Measurements from ENCODE around the gene RBM10. TPM values are rescaled to one million over a fixed set of nuclear protein-coding genes. Genes with fewer than 3 reads are reported as not detected.

The RBM10 gene
- total RNA-seq, 1 experiment from 2014 or later = 55.8 TPM

DNA sequence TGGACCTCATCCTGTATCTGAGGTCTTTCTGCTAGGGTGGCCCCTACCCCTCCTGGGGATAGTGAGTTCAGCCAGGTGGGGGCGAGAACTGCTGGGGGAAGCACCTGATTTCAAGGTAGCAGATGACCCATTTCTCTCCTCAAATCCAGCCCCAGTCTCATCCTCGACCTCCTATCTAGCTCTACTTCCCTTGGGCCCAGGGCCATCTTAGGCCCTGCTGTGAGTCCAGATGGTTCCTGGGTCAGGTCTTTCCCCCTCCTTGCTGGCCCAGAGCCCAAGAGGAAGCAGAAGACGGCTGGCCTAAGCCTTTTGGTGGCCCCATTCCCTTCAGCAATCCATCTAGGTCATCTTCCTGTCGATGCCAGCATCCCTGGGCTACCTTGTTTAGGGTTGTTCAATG, 76.7 kb downstream of the RBM10 start:
- Histone ChIP-seq H3T11ph (ENCODE audit: low read length) (no peak overlapping the region), H4K91ac (ENCODE audit: insufficient read length, low read depth, low read length) (no peak overlapping the region), H3K79me1 (ENCODE audit: insufficient read depth, low read depth, low read length, poor library complexity, severe bottlenecking) (peaks cover 5% of the 10 kb centered on the region), H3K23me2 (ENCODE audit: insufficient read length, low read depth, low read length, poor library complexity, severe bottlenecking) (peaks cover 14% of the 10 kb centered on the region), H2BK12ac (ENCODE audit: insufficient read length, low read depth, low read length) (no peak overlapping the region), H3K4me2 (ENCODE audit: insufficient read depth, insufficient read length, low read length) (no peak overlapping the region), H4K8ac (replicated peaks; ENCODE audit: insufficient read length, low read depth, low read length) (no peak overlapping the region), H3K14ac (ENCODE audit: insufficient read depth, low read length) (no peak overlapping the region), H2AK5ac (ENCODE audit: insufficient read length, low read length) (no peak overlapping the region), H3K23ac (ENCODE audit: insufficient read length, low read depth, low read length) (no peak overlapping the region), H3K79me2 (ENCODE audit: insufficient read depth, low read length) (peaks cover 25% of the 10 kb centered on the region; the same call in 1 of the 2 replicates), H3K56ac (ENCODE audit: insufficient read length, low read depth, low read length) (no peak overlapping the region), H3K18ac (ENCODE audit: insufficient read length, low read depth, low read length) (no peak overlapping the region), H2AFZ (ENCODE audit: low read length) (no peak overlapping the region), H3K4me1 (ENCODE audit: insufficient read depth, low read length) (peaks cover 6% of the 10 kb centered on the region; the same call in 1 of the 2 replicates), H4K20me1 (ENCODE audit: control insufficient read depth, insufficient read depth, insufficient read length) (no peaks in the 10 kb centered on the region), H3K9ac (ENCODE audit: extremely low read depth, insufficient read length, low read length) (no peak overlapping the region), H2BK120ac (ENCODE audit: low read depth, low read length, poor library complexity, severe bottlenecking) (no peak overlapping the region), H2BK15ac (ENCODE audit: low read depth, low read length) (no peak overlapping the region), H4K5ac (ENCODE audit: insufficient read length, low read depth, low read length) (no peak overlapping the region), H3K4ac (ENCODE audit: low read depth, low read length) (no peak overlapping the region), H3K9me3 (ENCODE audit: control insufficient read depth, low read depth, low read length) (no peaks in the 10 kb centered on the region), H2BK5ac (ENCODE audit: insufficient read length, low read length) (no peak overlapping the region), H3K27me3 (ENCODE audit: insufficient read depth, low read length) (no peaks in the 10 kb centered on the region), H2BK20ac (ENCODE audit: low read depth, low read length, poor library complexity, severe bottlenecking) (no peak overlapping the region), H3K27ac (ENCODE audit: insufficient read length, low read depth, low read length) (no peak overlapping the region)
- peaks cover 63 to 68% (median 66%) of the 10 kb centered on the region in 3 experiments for H3K36me3 Mint-ChIP-seq (ENCODE audit: insufficient read depth in 1 of 3, low read depth in 3 of 3)
- WGBS (ENCODE audit: extremely low coverage, insufficient read length, low lambda C conversion rate) = no CpG with 5 or more reads among the region's 4 CpGs
- DNase-seq = no peak
- H3K4me1 Mint-ChIP-seq = peaks cover 27 to 28% of the 10 kb centered on the region in 2 experiments
- TF ChIP-seq, protein P1, sequence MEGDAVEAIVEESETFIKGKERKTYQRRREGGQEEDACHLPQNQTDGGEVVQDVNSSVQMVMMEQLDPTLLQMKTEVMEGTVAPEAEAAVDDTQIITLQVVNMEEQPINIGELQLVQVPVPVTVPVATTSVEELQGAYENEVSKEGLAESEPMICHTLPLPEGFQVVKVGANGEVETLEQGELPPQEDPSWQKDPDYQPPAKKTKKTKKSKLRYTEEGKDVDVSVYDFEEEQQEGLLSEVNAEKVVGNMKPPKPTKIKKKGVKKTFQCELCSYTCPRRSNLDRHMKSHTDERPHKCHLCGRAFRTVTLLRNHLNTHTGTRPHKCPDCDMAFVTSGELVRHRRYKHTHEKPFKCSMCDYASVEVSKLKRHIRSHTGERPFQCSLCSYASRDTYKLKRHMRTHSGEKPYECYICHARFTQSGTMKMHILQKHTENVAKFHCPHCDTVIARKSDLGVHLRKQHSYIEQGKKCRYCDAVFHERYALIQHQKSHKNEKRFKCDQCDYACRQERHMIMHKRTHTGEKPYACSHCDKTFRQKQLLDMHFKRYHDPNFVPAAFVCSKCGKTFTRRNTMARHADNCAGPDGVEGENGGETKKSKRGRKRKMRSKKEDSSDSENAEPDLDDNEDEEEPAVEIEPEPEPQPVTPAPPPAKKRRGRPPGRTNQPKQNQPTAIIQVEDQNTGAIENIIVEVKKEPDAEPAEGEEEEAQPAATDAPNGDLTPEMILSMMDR (conservative IDR thresholded peaks at IDR 0.05) = no peak
- H3K27me3 Mint-ChIP-seq (ENCODE audit: low read depth) = no peaks in the 10 kb centered on the region; the same call in 1 of the 2 replicates
- peaks cover 0 to 2% of the 10 kb centered on the region in 2 experiments; a peak in 2 of 5 replicates for H3K9me3 Mint-ChIP-seq
- H3K4me3 Mint-ChIP-seq = no peak overlapping the region; a peak in 1 of 5 replicates
- peak overlapping the region in 1 of 3 experiments; percentile 37; a peak in 2 of 7 replicates for H3K27ac Mint-ChIP-seq
